Trophoblast cell (in vitro differentiated cells and primary cell): ENCODE data around the gene LIPA.
"Not testable (repeated sequence)": the region's sequence is repeated elsewhere in the genome, so short reads cannot be mapped to it uniquely, and the experiment has no call there.

Source experiments
- DNase-seq, 2 donors: peaks; one replicate each; pipeline ENCODE4 v3.0.0-alpha.2; 2016
- H2AFZ ChIP-seq: 2 replicates; pipeline ENCODE4 v1.6.1; 2013; ENCODE audit warnings: low read length, moderate library complexity, mild to moderate bottlenecking; ENCODE audit not compliant: insufficient read depth, poor library complexity
- H2AK5ac ChIP-seq: 2 replicates; pipeline ENCODE4 v1.6.1; 2013; ENCODE audit warnings: mild to moderate bottlenecking, low read length
- H2BK120ac ChIP-seq: 2 replicates; pipeline ENCODE4 v1.6.1; 2013; ENCODE audit warnings: low read length, mild to moderate bottlenecking, moderate library complexity; ENCODE audit not compliant: insufficient read depth, poor library complexity
- H2BK12ac ChIP-seq: 2 replicates; pipeline ENCODE4 v1.6.1; 2013; ENCODE audit warnings: mild to moderate bottlenecking, low read length, moderate library complexity
- H2BK5ac ChIP-seq: 2 replicates; pipeline ENCODE4 v1.6.1; 2013; ENCODE audit warnings: low read length, low read depth, moderate library complexity, mild to moderate bottlenecking; ENCODE audit not compliant: poor library complexity
- H3K14ac ChIP-seq: 2 replicates; pipeline ENCODE4 v1.6.1; 2013; ENCODE audit warnings: mild to moderate bottlenecking, low read length
- H3K18ac ChIP-seq: 2 replicates; pipeline ENCODE4 v1.6.1; 2013; ENCODE audit warnings: mild to moderate bottlenecking, low read length
- H3K23ac ChIP-seq: 2 replicates; pipeline ENCODE4 v1.6.1; 2013; ENCODE audit warnings: low read length
- H3K27ac ChIP-seq: 2 replicates; pipeline ENCODE4 v1.5.1; 2013; ENCODE audit warnings: low read depth, mild to moderate bottlenecking, inconsistent platforms, low read length, moderate library complexity
- H3K27me3 ChIP-seq: 2 replicates; pipeline ENCODE4 v1.6.1; 2013; ENCODE audit warnings: inconsistent platforms, mild to moderate bottlenecking, low read length, moderate library complexity; ENCODE audit not compliant: insufficient read depth
- H3K36me3 ChIP-seq, 2 experiments: 1 replicate in 1 of 2; 2 replicates in 1 of 2; pipeline ENCODE4 v1.6.1; 2013; ENCODE audit warnings: low read length in 2 of 2, mild to moderate bottlenecking in 2 of 2, moderate library complexity in 1 of 2; ENCODE audit not compliant: insufficient read depth in 2 of 2, control insufficient read depth in 1 of 2
- H3K4ac ChIP-seq: 2 replicates; pipeline ENCODE4 v1.6.1; 2013; ENCODE audit warnings: low read depth, mild to moderate bottlenecking, low read length, moderate library complexity
- H3K4me1 ChIP-seq, 2 experiments: 1 replicate in 1 of 2; 2 replicates in 1 of 2; pipeline ENCODE4 v1.6.1; 2013; ENCODE audit warnings: low read length in 2 of 2, mild to moderate bottlenecking in 2 of 2, moderate library complexity in 1 of 2; ENCODE audit not compliant: insufficient read depth in 2 of 2, control insufficient read depth in 1 of 2
- H3K4me2 ChIP-seq: 2 replicates; pipeline ENCODE4 v1.6.1; 2013; ENCODE audit warnings: inconsistent platforms, mild to moderate bottlenecking, low read length, moderate library complexity
- H3K4me3 ChIP-seq: 2 replicates; pipeline ENCODE4 v1.5.1; 2013; ENCODE audit warnings: mild to moderate bottlenecking, low read depth, low read length, inconsistent platforms
- H3K79me1 ChIP-seq: one replicate; pipeline ENCODE4 v1.6.1; 2013; ENCODE audit warnings: low read length
- H3K79me2 ChIP-seq: 2 replicates; pipeline ENCODE4 v1.6.1; 2013; ENCODE audit warnings: low read length, mild to moderate bottlenecking; ENCODE audit not compliant: control insufficient read depth, insufficient read depth, poor library complexity
- H3K9ac ChIP-seq: 2 replicates; pipeline ENCODE4 v1.6.1; 2013; ENCODE audit warnings: mild to moderate bottlenecking, low read length
- H3K9me3 ChIP-seq: 2 replicates; pipeline ENCODE4 v1.6.1; 2013; ENCODE audit warnings: low read depth, mild to moderate bottlenecking, control low read depth, inconsistent platforms, low read length; ENCODE audit not compliant: insufficient read depth
- H4K12ac ChIP-seq: 2 replicates; pipeline ENCODE4 v1.6.1; 2013; ENCODE audit warnings: low read depth, mild to moderate bottlenecking, low read length, moderate library complexity
- H4K8ac ChIP-seq: 2 replicates; pipeline ENCODE4 v1.6.1; 2013; ENCODE audit warnings: low read depth, mild to moderate bottlenecking, low read length, moderate library complexity
- H4K91ac ChIP-seq: one replicate; pipeline ENCODE4 v1.6.1; 2013; ENCODE audit warnings: low read depth, mild to moderate bottlenecking, low read length, moderate library complexity
- WGBS: extraction: QIAGEN DNeasy Blood & Tissue Kit; methylation state at CpG from one replicate; pipeline ENCODE4 v1.1.7; 2013; ENCODE audit warnings: missing lambda C conversion rate; ENCODE audit not compliant: insufficient read length, insufficient coverage; ENCODE audit errors: extremely low coverage; 5-methylcytosine and 5-hydroxymethylcytosine counted together

The LIPA gene

GRCh38 chr10:89255091-89255579 is 3.6 kb upstream of the LIPA start:
- not testable (repeated sequence) for H2AK5ac ChIP-seq, H4K12ac ChIP-seq, H3K9me3 ChIP-seq, H3K23ac ChIP-seq, H3K27me3 ChIP-seq, H3K27ac ChIP-seq, H3K9ac ChIP-seq, H4K8ac ChIP-seq, H2BK5ac ChIP-seq, DNase-seq, H3K4me2 ChIP-seq, H2BK12ac ChIP-seq, H3K4me1 ChIP-seq, H3K4ac ChIP-seq, H3K4me3 ChIP-seq, H3K18ac ChIP-seq, H2AFZ ChIP-seq, H3K14ac ChIP-seq, H3K79me1 ChIP-seq, H2BK120ac ChIP-seq, H4K91ac ChIP-seq, H3K79me2 ChIP-seq, H3K36me3 ChIP-seq
- no CpG with 5 or more reads among the region's 2 CpGs for WGBS

- no peak overlapping the region for H3K23ac ChIP-seq
- no peak overlapping the region for H3K9ac ChIP-seq
- no peak overlapping the region for H4K91ac ChIP-seq
- H2BK12ac ChIP-seq: no peak overlapping the region
- H3K4ac ChIP-seq: no peak overlapping the region
- H3K79me1 ChIP-seq: peaks cover 5% of the 10 kb centered on the region
- H3K14ac ChIP-seq: no peak overlapping the region
- H4K8ac ChIP-seq: no peak overlapping the region
- no peak overlapping the region for H2BK5ac ChIP-seq
- H3K36me3 ChIP-seq: no peaks in the 10 kb centered on the region
- no peak overlapping the region for H3K4me3 ChIP-seq
- H2AK5ac ChIP-seq: no peak overlapping the region
- H3K27me3 ChIP-seq: no peaks in the 10 kb centered on the region
- H4K12ac ChIP-seq: no peak overlapping the region
- DNase-seq: no peak
- H3K9me3 ChIP-seq: peaks cover 5% of the 10 kb centered on the region
- H3K79me2 ChIP-seq: no peaks in the 10 kb centered on the region
- no peak overlapping the region for H3K27ac ChIP-seq
- no peak overlapping the region for H2BK120ac ChIP-seq
- no CpG with 5 or more reads among the region's 2 CpGs for WGBS
- no peak overlapping the region for H3K18ac ChIP-seq
- H3K4me2 ChIP-seq: peak overlapping the region; percentile 96
- H2AFZ ChIP-seq: no peak overlapping the region
- H3K4me1 ChIP-seq: peaks cover 4% of the 10 kb centered on the region in 2 experiments
These were observed 630 bp upstream of the LIPA start for GRCh38 chr10:89252225-89252585.

DNA sequence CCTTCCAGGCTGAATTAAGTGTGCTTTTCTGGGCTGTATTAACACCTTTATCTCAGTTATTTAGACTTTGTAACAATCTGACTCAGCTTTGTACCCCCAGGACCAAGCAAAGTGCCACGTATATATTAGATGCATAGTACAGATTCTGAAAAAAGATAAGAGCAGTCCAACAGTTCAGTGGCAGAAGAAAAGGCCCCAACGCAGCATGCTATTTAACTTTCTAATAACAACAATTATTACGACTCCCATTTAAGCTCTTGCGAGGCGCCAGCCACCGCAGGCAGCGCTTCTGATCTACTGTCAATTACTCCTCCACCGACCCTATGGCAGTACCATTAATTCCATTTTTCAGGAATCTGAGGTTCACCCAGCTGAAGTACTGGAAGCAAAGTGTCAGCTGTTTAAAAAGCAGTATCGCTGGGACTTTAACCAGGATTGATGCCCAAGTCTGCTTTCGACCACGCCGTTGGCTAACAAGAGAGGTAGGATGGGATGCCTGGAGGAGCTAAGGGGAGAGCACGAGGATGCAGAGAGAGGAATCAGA is 638 bp downstream of the LIPA start:
- Histone ChIP-seq H3K27me3 (no peaks in the 10 kb centered on the region), H3K27ac (no peak overlapping the region), H3K9ac (no peak overlapping the region), H3K4ac (no peak overlapping the region), H3K14ac (peak overlapping the region; percentile 13), H4K8ac (no peak overlapping the region), H3K9me3 (peaks cover 5% of the 10 kb centered on the region), H2BK12ac (no peak overlapping the region), H3K4me1 (peaks cover 4% of the 10 kb centered on the region in 2 experiments), H2AK5ac (no peak overlapping the region), H3K79me1 (peaks cover 5% of the 10 kb centered on the region), H2AFZ (peak overlapping the region; percentile 85), H2BK120ac (no peak overlapping the region), H4K91ac (no peak overlapping the region), H4K12ac (peak overlapping the region; percentile 40), H3K79me2 (no peaks in the 10 kb centered on the region), H2BK5ac (no peak overlapping the region), H3K36me3 (no peaks in the 10 kb centered on the region), H3K4me2 (peak overlapping the region; percentile 96), H3K23ac (no peak overlapping the region), H3K4me3 (peak overlapping the region; percentile 94), H3K18ac (peak overlapping the region; percentile 74)
- WGBS: no CpG with 5 or more reads among the region's 13 CpGs
- DNase-seq: peak in 1 of 2 donors; percentile 4

DNA sequence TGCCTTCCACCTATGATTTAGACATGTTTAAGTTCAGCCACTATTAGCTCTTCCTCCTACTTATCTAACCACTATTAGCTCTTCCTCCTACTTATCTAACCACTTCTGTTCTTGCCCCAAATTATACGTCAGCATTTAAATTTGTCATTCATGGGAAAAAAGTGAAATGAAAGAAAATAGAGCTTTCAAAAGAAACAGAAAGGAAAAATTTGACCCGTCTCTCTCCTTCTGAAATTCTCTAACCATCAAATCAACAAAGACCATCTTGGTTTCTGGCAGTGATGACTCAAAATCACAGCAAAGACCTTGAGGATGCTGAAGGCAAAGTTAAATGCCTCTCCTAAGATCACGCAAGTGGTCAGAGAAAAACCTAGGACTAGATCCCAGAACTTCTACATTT is 2.6 kb downstream of the LIPA start:
- Histone ChIP-seq H3K4ac (no peak overlapping the region), H2BK120ac (no peak overlapping the region), H3K27me3 (no peaks in the 10 kb centered on the region), H3K14ac (no peak overlapping the region), H3K79me1 (peaks cover 5% of the 10 kb centered on the region), H2BK12ac (no peak overlapping the region), H3K4me1 (peaks cover 4% of the 10 kb centered on the region in 2 experiments), H3K9me3 (peaks cover 2% of the 10 kb centered on the region), H2AFZ (no peak overlapping the region), H3K27ac (no peak overlapping the region), H3K18ac (no peak overlapping the region), H4K8ac (no peak overlapping the region), H3K23ac (no peak overlapping the region), H3K36me3 (no peaks in the 10 kb centered on the region), H4K12ac (no peak overlapping the region), H2BK5ac (no peak overlapping the region), H4K91ac (no peak overlapping the region), H2AK5ac (no peak overlapping the region), H3K4me3 (no peak overlapping the region), H3K9ac (no peak overlapping the region), H3K4me2 (no peak overlapping the region), H3K79me2 (no peaks in the 10 kb centered on the region)
- DNase-seq: no peak
- no CpG with 5 or more reads among the region's 3 CpGs for WGBS
